ENCODE data around the gene ZNF296.
A peak's percentile ranks its signal among the peaks of the same experiment; 100 is the strongest.
"Not testable (repeated sequence)": the region's sequence is repeated elsewhere in the genome, so short reads cannot be mapped to it uniquely, and the experiment has no call there.

ZNF296 gene

DNA sequence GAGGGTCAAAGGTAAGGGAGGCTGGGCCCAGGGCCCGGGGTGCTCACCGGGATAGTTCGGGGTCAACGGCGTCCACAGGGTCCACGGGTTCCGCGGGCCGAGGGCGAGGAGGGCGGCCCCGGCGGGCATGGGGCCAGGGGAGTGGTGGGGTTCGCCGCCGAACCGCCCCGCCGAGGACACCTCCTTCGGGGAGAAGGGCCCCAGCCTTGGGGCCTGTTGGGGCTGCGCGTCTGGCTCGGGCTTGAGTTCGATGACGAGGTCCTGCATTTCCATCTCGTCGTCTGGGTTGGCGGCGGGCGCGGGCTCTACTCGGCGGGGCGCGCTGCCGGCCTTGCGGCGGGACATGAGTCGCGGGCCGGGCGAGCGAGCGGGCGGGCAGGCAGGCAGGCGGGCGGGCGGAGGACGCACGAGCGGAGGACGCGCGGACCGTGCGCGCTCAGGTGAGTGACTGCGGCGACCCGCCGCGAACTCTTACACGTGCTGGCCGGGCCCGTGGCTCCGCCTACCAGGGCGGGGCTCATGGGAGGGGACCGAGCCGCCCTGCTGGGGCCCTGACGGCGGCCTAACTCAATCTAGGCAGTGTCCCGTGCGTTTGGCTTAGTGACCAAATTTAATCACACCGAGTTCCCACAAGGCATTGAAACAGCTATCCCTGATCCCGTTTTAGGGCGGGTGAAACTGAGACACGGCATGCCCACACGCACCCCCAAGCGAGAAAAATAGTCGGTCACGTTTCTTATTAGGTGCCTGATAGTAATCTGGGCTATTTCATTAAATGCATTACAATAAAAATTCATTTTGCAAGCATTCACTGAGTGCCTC, at the start of gene ZNF296:
Gene ZNF296 (minus strand): TSS at position 450 of the 822 bp plus-strand sequence. CDS start 105 bp downstream, at position 345.
- peak; percentile 92 for DNase-seq (ENCODE audit: low spot score)

DNA sequence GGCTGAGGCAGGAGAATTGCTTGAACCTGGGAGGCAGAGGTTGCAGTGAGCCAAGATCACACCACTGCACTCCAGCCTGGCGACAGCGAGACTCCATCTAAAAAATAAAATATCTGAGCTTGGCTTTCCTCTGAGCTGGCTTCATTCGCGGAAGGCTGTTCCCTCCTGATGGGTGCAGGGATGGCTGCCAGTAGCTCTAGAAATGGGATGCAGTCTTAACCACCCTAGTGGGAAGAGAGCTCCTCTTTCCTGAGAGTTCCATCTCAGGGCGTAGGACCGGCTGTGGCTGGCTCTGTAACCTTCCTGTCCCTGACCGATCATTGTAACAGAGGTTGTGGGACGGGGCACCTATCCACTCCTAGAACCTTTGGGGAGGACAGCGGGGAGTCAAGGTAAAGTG, 49.1 kb upstream of the ZNF296 start:
- no peak for DNase-seq (ENCODE audit: low spot score)

DNA sequence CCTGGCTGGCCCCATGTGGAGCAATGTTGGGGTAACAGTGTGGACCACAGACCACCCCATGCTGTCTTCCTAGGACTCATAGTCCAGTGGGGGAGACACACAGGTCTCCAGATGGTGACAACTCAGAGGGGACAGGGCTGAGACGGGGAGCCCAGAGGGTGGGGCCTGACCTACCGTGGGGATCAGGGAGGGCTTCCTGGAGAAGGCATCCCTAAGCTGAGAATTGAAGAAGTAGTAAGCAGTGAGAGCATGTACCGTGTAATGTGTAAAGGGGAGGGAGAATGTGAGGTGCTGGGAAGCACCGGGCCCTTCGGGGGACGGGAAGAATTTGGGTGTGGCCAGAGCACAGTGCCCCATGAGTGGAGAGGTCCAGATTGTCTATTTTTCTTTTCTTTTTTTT, 47.7 kb upstream of the ZNF296 start:
- DNase-seq (ENCODE audit: low spot score): no peak

GRCh38 chr19:45123440-45123850, 47.2 kb upstream of the ZNF296 start:
- DNase-seq (ENCODE audit: low spot score): no peak

GRCh38 chr19:45122832-45123231, 46.6 kb upstream of the ZNF296 start:
- DNase-seq (ENCODE audit: low spot score): no peak

GRCh38 chr19:45121827-45122345, 45.6 kb upstream of the ZNF296 start:
- no peak for DNase-seq (ENCODE audit: low spot score)

GRCh38 chr19:45119582-45119981, 43.3 kb upstream of the ZNF296 start:
- DNase-seq (ENCODE audit: low spot score): no peak

- DNase-seq (ENCODE audit: low spot score): not testable (repeated sequence)
Measured at GRCh38 chr19:45118591-45119355, 42.5 kb upstream of the ZNF296 start.

DNA sequence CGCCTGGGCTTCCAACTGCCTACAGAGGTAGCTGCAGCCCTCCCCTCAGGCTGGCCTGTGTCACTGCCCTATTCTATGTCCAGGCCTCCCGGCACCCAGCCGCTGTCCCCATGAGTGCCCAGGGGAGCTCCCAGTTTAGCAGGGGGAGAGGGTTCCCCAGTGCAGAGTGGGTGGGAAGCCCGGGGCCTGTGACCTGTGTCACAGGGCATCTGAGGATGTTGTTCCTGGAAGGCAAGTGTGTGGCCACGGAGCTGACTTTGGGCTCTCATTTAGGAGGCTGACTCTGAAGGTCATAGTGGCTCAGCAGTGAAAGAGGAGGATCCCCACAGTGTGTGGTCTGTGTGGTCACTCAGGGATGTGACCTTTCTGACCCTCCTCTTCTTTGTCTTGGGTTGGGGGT, 41.8 kb upstream of the ZNF296 start:
- DNase-seq (ENCODE audit: low spot score): no peak

- no peak for DNase-seq (ENCODE audit: low spot score)
Measured at GRCh38 chr19:45117671-45118070, 41.4 kb upstream of the ZNF296 start.

- peak; percentile 62 for DNase-seq (ENCODE audit: low spot score)
Measured at GRCh38 chr19:45117167-45117594, 40.9 kb upstream of the ZNF296 start.

DNA sequence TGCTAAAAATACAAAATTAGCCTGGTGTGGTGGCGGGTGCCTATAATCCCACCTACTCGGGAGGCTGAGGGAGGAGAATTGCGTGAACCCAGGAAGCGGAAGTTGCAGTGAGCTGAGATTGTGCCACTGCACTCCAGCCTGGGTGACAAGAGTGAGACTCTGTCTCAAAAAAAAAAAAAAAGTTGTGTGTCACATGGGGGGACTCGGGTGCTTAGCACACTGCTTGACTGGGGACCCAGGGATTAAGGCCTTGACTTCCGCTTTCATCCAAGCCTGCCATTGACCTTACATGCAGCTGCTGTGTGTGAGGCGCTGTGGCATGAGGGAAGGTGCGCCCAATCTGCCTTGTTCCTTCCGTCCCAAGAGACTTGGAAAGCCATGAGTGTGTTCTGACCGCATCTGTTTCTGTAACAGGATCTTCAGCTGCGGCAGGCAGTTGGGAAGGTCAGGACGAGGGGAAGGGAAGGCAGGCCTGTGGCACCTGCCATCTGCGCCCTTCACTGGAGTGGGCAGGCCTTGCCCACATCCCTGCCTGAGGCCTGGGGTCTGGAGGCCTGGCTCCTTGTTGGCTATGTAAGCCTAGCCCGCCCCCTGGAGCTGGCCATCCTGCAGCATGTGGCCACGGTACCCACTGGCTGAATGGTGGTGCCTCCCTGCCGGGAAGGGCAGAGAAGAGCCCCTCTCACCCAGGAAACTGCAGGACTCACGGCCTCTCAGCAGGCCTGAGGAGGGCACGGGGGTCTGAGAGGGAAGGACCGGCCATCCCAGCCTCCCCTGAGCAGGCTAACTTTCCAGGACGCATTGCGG, 39.7 kb upstream of the ZNF296 start:
- DNase-seq (ENCODE audit: low spot score): no peak

DNA sequence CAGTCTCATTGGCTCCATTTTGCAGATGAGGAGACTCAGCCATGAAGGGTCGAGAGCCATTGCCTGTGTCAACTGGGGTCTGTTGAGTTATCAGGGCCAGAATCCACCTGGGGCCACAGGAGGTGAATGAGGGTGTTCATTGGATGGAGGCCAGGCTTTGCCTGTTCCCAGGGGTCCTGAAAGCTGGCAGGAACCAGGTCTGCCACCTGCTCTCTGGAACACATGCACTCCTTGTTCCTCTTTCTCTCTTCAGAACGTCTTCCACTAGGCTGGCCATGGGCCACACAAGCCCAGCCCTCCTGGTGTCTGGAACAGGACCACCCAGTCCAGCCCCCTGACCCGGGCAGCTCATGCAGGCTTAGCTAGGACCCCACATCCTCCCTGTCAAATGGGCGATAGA, 37.8 kb upstream of the ZNF296 start:
- no peak for DNase-seq (ENCODE audit: low spot score)

GRCh38 chr19:45113628-45114027, 37.4 kb upstream of the ZNF296 start:
- DNase-seq (ENCODE audit: low spot score): peak; percentile 64

DNA sequence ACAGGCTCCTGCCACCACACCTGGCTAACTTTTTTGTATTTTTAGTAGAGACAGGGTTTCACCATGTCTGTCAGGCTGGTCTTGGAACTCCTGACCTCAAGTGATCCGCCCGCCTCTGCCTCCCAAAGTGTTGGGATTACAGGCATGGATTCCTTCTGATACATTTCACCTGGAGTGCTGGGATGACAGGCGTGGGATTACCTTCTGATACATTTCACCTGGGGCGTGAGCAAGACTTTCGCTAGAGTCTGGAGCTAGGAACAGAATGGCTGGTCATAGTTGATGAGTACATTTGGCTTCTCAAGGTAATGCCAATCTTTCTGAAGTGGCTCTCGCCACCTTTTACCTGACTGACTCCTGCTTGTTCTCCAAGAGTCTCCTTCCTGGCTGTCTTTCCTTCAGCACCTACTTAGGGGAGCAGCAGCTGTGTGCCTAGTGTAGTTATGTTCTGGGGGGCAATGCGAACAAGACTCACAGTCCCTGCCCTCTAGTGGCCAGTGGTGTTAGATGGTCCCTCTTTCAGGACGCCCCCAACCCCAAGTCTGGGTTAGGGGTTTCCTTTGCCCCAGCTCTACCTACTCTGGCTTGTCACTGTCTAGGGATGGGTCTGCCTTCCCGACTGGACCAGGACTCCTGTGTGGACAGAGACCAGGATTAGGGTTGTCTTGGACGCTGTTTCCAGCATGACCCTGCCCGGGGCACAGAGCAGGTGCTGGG, 36.0 kb upstream of the ZNF296 start:
- no peak for DNase-seq (ENCODE audit: low spot score)

DNA sequence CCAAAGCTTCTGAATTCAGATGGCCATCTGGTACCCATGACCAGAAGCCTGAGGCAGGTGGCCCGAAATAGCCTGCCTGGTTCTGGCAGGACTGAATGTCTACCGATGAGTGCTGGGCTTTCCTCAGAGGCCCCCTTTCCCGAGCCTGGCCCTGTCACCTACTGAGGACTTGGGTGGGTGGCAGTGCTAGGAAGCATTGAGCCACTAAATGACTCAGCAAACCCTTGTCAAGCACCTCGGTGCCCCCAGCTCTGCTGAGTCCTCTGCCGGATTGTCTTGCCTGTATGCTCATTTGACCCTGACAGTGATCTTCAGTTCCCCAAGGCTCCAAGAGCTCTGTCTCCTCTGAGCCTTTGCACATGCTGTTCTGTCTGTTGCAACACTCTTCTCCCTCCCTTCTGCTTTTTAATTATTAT, 34.6 kb upstream of the ZNF296 start:
- DNase-seq (ENCODE audit: low spot score): no peak

- no peak for DNase-seq (ENCODE audit: low spot score)
Measured at GRCh38 chr19:45107621-45108150, 31.4 kb upstream of the ZNF296 start.

DNA sequence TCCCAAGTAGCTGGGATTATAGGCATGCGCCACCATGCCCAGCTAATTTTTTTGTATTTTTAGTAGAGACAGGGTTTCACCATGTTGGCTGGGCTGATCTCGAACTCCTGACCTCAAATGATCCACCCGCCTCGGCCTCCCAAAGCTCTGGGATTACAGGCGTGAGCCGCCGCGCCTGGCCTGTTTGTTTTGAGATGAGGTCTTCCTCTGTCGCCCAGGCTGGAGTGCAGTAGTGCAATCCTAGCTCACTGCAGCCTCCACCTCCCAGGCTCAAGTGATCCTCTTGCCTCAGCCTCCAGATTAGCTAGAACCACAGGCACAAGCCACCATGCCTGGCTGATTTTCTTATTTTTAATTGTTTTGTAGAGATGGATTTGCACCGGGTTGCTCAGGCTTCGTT, 30.1 kb upstream of the ZNF296 start:
- not testable (repeated sequence) for DNase-seq (ENCODE audit: low spot score)

DNA sequence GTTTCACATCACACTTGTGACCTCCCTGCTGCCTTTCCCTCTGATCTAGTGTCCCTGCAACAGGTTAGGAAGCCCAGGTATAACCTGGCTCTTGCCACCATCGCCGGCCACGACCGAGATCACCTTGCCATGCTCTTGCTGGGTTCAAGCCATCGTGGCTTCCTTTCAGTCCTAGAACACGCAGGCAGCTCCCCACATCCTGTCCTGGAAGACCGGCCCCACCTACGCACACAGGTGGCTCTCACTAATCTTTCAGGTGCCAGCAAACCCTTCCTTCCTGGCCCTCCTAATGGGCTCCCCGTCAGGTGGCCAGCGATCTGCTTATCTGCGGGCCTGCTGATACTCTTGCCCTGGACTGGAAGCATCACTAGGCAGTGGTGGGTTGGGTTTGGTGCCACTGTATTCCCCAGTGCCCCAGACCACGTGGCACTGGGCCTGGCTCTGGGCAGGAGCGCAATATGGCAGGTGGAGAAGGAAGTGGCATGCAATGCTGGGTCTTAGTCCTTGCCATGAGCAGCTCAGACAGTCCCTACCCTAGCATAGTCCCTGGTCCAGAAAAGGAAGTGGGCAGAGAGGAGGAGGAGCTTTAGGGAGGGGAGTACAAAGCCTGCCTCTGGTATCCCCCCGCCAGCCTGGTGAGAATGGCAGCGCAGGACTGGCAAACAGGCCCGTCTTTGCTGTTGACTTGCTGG, 28.5 kb upstream of the ZNF296 start:
- no peak for DNase-seq (ENCODE audit: low spot score)

GRCh38 chr19:45103508-45104319, 27.4 kb upstream of the ZNF296 start:
- DNase-seq (ENCODE audit: low spot score): peak; percentile 68

Data from SW480 (cell line).